Effector memory CD8-positive, alpha-beta T cell (primary cell): Measurements from ENCODE around the gene DOC2B.
A peak's percentile ranks its signal among the peaks of the same experiment; 100 is the strongest.
"Not testable (repeated sequence)": the region's sequence is repeated elsewhere in the genome, so short reads cannot be mapped to it uniquely, and the experiment has no call there.

Experiments
- ATAC-seq: fragments of 150-1000 bp; cut with Tn5 transposase; replicated peaks from 2 replicates; pipeline ENCODE4 v1.10.0; 2021; ENCODE audit warnings: mild to moderate bottlenecking, moderate library complexity
- DNase-seq, 3 experiments: peaks; one replicate each; pipeline ENCODE4 v3.0.0; 2021
- H3K27ac Mint-ChIP-seq, 2 donors: one replicate each; pipeline ENCODE4 v1.8.0; 2022; ENCODE audit warnings: mild to moderate bottlenecking in 2 of 2, mixed read lengths in 2 of 2, moderate library complexity in 2 of 2
- H3K27me3 Mint-ChIP-seq, 2 donors: one replicate each; pipeline ENCODE4 v1.8.0; 2022; ENCODE audit warnings: mixed read lengths in 2 of 2
- H3K36me3 Mint-ChIP-seq: one replicate; pipeline ENCODE4 v1.8.0; 2022; ENCODE audit warnings: mild to moderate bottlenecking, moderate library complexity, mixed read lengths; ENCODE audit not compliant: insufficient read depth
- H3K4me1 Mint-ChIP-seq, 2 donors: one replicate each; pipeline ENCODE4 v1.8.0; 2022; ENCODE audit warnings: low read depth in 2 of 2, mixed read lengths in 2 of 2
- H3K4me3 Mint-ChIP-seq, 2 donors: one replicate each; pipeline ENCODE4 v1.8.0; 2022; ENCODE audit warnings: mild to moderate bottlenecking in 2 of 2, mixed read lengths in 2 of 2, moderate library complexity in 2 of 2
- H3K9me3 Mint-ChIP-seq, 2 donors: one replicate each; pipeline ENCODE4 v1.8.0; 2022; ENCODE audit warnings: mixed read lengths in 2 of 2

Gene DOC2B

DNA sequence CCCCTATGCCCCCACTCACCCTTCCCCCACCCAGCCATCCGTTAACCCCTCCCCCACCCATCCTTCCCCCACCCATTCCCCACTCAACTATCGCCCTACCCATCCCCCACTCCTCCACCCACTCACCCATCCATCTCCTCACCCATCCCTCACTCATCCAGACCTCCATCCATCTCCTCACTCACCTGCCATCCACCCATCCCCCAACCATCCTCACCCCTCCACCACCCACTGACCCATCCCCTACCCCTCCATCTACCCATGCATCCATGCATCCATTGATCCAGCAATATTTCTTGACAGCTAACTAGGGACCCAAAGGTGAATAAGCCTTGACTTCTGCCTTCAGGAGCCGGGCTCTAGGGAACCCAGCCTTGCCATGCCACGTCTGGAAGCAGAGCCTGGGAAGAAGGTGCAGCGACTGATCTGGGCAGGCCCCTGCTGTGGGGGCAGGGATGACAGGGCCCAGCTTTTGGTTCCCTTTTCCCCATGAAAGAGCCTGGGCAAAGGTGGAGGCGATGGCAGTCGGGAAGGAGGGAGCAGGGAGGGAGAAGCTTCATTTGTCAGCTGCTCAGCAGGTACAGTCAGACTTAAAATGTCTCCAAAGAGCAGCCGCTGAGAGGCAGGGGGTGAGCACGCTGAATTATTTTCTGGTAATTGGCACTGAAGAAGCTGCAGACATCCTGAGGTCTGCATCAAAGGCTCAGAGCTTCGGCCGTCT, 23.1 kb upstream of the DOC2B start:
- H3K36me3 Mint-ChIP-seq: no peaks in the 10 kb centered on the region
- H3K4me1 Mint-ChIP-seq: no peaks in the 10 kb centered on the region
- peaks cover 3 to 12% of the 10 kb centered on the region in 2 donors for H3K9me3 Mint-ChIP-seq
- no peak for ATAC-seq
- H3K27me3 Mint-ChIP-seq: peaks cover 11 to 14% of the 10 kb centered on the region in 2 donors
- DNase-seq: no peak
- no peak overlapping the region for H3K27ac Mint-ChIP-seq
- no peak overlapping the region for H3K4me3 Mint-ChIP-seq

DNA sequence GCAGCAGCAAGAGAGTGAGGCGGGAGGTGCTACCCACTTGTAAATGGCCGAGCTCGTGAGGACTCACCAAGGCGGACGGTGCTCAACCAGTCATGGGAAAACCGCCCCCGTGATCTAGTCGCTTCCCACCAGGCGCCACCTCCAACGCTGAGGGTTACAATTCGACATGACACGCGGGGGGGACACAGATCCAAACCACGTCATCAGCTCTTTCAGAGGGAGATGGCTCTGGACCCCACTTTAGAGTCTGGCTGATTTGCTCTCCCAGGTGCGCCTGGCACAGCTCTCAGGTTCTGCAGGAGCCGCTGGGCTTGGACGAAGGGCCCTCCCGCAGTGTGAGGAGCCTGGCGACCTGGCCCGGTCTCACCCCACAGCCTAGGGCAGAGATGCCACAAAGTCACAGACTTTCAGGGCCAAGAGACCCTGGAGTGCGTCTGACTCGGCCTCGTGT, 21.1 kb upstream of the DOC2B start:
- H3K4me1 Mint-ChIP-seq: no peaks in the 10 kb centered on the region
- peaks cover 20 to 28% of the 10 kb centered on the region in 2 donors for H3K27me3 Mint-ChIP-seq
- H3K27ac Mint-ChIP-seq: no peak overlapping the region
- peaks cover 0 to 8% of the 10 kb centered on the region in 2 donors for H3K9me3 Mint-ChIP-seq
- no peaks in the 10 kb centered on the region for H3K36me3 Mint-ChIP-seq
- H3K4me3 Mint-ChIP-seq: no peak overlapping the region
- no peak for DNase-seq
- ATAC-seq: no peak

DNA sequence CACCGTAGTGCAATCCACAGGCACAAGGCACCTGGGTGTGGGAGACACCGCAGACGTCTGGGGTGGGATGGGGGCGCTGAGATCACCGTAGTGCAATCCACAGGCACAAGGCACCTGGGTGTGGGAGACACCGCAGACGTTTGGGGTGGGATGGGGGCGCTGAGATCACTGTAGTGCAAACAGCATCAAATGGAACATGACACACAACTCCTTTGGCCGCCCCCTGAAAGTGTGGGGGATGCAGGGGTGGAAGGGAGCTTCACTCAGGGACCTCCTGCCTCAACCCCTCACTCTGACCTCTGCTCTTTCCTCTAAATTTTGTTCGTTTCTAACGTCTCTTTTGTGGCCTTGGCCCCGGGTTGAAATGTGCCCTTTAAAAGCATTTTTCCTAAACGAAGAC, 20.3 kb upstream of the DOC2B start:
- H3K36me3 Mint-ChIP-seq, H3K4me3 Mint-ChIP-seq, H3K27ac Mint-ChIP-seq, H3K4me1 Mint-ChIP-seq, DNase-seq, ATAC-seq, H3K9me3 Mint-ChIP-seq: not testable (repeated sequence)
- H3K27me3 Mint-ChIP-seq: peaks cover 21 to 33% of the 10 kb centered on the region in 2 donors

DNA sequence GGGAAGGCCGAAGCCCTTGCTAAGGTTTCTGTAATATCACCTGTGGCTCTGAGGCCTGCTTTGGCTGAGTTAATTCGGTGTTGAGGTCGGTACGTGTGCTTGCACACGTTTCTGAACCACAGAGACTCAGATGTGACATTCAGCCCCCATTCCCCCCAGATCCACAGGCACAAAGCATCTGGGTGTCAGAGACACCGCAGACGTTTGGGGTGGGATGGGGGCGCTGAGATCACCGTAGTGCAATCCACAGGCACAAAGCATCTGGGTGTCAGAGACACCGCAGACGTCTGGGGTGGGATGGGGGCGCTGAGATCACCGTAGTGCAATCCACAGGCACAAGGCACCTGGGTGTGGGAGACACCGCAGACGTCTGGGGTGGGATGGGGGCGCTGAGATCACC, 19.8 kb upstream of the DOC2B start:
- peaks cover 21 to 38% of the 10 kb centered on the region in 2 donors for H3K27me3 Mint-ChIP-seq
- not testable (repeated sequence) for H3K27ac Mint-ChIP-seq, H3K9me3 Mint-ChIP-seq, H3K4me1 Mint-ChIP-seq, ATAC-seq, H3K4me3 Mint-ChIP-seq, DNase-seq, H3K36me3 Mint-ChIP-seq

DNA sequence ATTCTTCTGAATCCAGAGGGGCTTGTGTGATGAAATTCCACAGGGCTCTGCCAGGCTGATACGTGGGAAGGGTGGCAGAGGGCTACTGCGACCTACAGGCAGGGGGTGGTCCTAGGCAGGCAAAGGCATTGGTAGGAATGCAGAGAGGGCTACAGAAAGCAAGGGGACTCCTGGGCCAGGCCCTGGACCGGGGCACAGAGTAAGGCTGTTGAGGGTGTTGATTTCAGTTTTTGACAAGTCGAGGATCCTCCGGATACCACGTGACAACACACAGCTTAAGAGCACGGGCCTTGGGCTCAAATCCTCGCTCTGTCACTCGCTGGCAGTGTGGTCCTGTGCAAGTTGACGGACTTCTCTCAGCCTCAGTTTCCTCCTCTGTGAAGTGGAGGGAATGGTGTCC, 19.1 kb upstream of the DOC2B start:
- no peaks in the 10 kb centered on the region for H3K36me3 Mint-ChIP-seq
- no peak for DNase-seq
- H3K27ac Mint-ChIP-seq: no peak overlapping the region
- H3K27me3 Mint-ChIP-seq: peaks cover 21 to 40% of the 10 kb centered on the region in 2 donors
- no peak overlapping the region for H3K4me3 Mint-ChIP-seq
- ATAC-seq: no peak
- no peaks in the 10 kb centered on the region for H3K4me1 Mint-ChIP-seq
- no peaks in the 10 kb centered on the region for H3K9me3 Mint-ChIP-seq

DNA sequence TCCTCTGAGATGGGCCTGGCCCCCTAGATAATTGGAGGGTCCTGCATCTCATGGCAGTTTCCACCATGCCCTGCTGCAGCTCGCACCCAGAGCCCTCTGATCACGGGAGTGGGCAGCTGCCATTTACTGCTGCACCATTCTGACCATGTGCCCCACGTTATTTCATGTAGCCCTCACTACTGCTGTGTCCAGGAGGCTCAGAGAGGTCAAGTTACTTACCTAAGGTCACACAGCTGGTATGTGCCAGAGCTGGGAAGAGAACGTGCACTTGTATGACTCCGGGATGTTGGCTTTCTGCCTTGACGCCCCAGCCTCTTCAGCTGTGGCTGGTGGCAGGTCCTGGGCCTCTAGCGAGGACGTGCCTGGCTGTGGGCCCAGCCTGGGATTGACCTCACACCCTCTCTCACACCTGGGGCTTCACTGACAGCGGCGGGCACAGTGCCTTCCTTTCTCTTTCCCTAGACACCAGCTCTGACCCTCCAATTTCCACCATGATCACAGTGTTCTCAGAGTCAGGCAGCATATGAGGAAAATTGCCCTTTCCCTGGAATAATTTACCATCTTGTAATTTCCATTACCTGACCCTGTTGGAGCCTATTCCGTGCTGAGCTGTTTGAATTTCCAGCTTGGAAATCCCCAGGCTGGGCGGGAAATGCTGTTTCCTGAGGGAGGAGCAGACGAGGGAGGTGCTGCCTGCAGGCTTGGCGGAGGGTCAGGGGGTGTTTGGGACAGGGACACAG, 18.5 kb upstream of the DOC2B start:
- DNase-seq (no peak), ATAC-seq (no peak)
- Mint-ChIP-seq H3K4me1 (no peaks in the 10 kb centered on the region), H3K4me3 (no peak overlapping the region), H3K27me3 (peaks cover 21 to 40% of the 10 kb centered on the region in 2 donors), H3K36me3 (no peaks in the 10 kb centered on the region), H3K9me3 (no peaks in the 10 kb centered on the region), H3K27ac (no peak overlapping the region)

DNA sequence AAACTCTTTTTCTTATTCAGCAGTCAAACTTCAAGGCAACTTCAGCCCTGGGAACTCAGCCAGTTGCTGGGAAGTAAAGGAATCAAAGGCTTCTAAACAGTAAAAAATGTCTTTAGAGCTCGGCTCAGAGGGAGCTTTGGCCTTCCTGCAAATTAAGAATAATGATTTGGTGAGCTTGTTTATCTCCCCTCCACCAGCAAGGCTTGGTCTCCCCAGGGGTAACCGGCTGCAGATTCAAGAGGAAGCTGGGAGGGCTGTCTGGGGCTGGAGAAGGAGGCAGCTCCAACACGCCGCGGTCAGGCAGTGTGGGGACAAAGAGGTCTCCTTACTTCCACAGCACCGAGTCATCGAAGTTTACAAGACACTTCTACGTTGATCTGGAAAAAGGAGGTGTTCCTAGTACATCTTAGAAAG, 17.7 kb upstream of the DOC2B start:
- Mint-ChIP-seq H3K27me3 (peaks cover 21 to 40% of the 10 kb centered on the region in 2 donors), H3K4me1 (no peaks in the 10 kb centered on the region), H3K36me3 (no peaks in the 10 kb centered on the region), H3K27ac (no peak overlapping the region), H3K9me3 (no peaks in the 10 kb centered on the region), H3K4me3 (no peak overlapping the region)
- DNase-seq (no peak), ATAC-seq (no peak)

DNA sequence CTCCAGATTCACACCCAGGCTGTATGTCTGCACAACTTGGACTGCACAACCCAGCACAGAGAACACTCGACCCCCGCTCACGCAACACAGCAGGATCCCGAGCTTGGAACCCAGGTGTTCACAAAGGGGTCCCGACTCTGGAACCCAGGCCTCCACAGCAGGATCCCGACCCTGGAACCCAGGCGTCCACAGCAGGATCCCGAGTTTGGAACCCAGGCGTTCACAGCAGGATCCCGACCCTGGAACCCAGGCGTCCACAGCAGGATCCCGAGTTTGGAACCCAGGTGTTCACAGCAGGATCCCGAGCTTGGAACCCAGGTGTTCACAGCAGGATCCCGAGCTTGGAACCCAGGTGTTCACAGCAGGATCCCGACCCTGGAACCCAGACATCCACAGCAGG, 16.8 kb upstream of the DOC2B start:
- not testable (repeated sequence) for H3K4me1 Mint-ChIP-seq, H3K4me3 Mint-ChIP-seq, H3K36me3 Mint-ChIP-seq, H3K9me3 Mint-ChIP-seq, ATAC-seq, H3K27ac Mint-ChIP-seq, DNase-seq
- peaks cover 21 to 40% of the 10 kb centered on the region in 2 donors for H3K27me3 Mint-ChIP-seq

DNA sequence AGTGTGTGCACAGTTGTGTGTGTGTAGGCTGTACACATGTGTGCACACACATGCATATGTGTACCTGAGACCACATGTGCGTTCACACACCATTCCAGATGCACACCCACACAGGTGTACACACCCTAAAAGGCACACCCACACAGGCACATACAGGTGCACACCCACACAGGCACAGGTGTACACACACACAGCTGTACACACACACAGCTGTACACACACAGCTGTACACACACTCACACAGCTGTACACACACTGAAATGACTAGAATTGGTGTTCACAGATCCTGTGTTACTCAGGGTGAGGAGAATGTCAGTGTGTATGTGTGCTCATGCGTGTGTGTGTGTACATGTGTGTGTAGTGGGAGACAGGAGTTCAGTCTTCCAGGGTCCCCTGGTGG, 15.9 kb upstream of the DOC2B start:
- DNase-seq (no peak), ATAC-seq (no peak)
- H3K36me3 Mint-ChIP-seq: no peaks in the 10 kb centered on the region
- peaks cover 21 to 40% of the 10 kb centered on the region in 2 donors for H3K27me3 Mint-ChIP-seq
- no peaks in the 10 kb centered on the region for H3K4me1 Mint-ChIP-seq
- H3K27ac Mint-ChIP-seq: no peak overlapping the region
- H3K9me3 Mint-ChIP-seq: no peaks in the 10 kb centered on the region
- no peak overlapping the region for H3K4me3 Mint-ChIP-seq

DNA sequence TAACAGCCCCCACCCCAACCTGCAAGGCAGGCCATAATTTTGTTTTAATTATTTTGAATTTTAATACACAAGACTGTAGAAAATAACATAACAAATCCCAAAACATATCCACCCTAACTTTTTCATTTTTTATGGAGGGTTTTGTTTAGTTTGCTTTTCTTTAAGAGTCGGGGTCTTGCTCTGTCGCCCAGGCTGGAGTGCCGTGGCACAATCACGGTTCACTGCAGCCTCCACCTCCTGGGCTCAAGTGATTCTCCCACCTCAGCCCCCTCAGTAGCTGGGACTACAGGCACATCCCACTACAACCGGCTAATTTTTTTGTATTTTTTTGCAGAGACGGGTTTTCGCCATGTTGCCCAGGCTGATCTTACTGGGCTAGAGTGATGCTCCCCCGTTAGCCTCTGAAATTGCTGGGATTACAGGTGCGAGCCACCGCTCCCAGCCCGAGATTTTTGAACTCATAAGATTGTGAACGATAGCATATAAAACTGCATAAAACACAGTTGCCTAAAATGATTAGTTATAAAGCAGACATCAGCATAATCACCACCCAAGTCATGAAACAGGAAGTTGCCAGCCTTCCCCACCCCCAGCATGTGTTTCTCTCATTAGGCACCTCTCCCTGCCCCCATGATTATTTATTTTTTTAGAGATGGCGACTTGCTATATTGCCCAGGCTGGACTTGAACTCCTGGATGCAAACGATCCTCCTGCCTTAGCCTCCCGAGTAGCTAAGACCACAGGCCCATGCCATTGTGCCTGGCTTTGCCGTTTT, 13.6 kb upstream of the DOC2B start:
- Mint-ChIP-seq H3K4me1 (no peaks in the 10 kb centered on the region), H3K27ac (no peak overlapping the region), H3K27me3 (peaks cover 17 to 33% of the 10 kb centered on the region in 2 donors), H3K9me3 (no peaks in the 10 kb centered on the region), H3K36me3 (no peaks in the 10 kb centered on the region), H3K4me3 (no peak overlapping the region)
- DNase-seq: no peak
- no peak for ATAC-seq

DNA sequence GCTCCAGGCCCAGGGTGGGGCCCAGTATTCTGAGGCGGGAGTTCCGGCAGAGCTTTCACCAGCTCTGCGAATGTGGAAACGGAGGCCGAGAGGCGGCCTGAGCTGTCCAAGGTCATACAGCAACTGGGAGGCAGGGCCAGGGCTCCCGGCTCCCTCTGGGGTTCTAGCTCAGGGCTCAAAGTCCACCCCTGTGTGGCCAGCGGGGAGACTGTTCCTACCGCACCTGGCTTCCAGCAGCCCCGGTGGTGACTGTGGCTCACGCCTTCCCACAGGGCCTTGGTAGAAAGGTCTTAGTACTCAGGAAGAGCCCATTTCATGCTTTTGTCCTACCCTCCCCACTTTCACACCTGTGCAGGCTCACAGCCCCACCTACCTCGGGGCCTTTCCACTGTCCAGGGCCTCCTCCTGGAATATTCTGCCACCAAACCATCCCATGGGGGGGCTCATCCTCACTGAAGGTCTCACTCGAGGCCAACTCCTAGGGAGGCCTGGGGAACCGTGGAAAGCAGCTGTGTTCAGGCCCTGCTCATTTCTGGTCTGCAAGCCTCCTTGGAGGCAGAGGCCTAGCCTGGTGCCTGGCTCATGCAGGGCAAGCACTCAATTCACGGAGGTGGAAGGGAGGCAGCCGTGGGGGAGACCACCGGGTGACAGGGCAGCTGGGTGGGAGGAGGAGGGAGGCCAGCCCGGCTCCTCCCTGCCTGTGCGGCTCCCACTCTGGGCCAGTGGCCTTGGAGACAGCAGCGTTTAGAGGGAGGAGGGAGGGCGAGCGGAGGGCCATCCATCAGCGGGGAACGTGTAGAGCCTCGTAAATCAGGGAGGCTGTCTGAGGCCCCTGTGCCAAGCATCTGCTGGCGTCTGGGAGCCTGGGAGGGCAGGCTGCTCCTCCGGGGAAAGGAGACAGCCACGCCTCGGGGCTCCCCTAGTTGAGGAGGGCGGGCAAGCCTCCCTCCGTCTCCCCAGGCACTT, 12.7 kb upstream of the DOC2B start:
- ATAC-seq (no peak), DNase-seq (no peak)
- no peaks in the 10 kb centered on the region for H3K36me3 Mint-ChIP-seq
- no peak overlapping the region for H3K4me3 Mint-ChIP-seq
- H3K4me1 Mint-ChIP-seq: no peaks in the 10 kb centered on the region
- peaks cover 9 to 24% of the 10 kb centered on the region in 2 donors for H3K27me3 Mint-ChIP-seq
- H3K9me3 Mint-ChIP-seq: no peaks in the 10 kb centered on the region
- H3K27ac Mint-ChIP-seq: peak overlapping the region; percentile 72 to 88

DNA sequence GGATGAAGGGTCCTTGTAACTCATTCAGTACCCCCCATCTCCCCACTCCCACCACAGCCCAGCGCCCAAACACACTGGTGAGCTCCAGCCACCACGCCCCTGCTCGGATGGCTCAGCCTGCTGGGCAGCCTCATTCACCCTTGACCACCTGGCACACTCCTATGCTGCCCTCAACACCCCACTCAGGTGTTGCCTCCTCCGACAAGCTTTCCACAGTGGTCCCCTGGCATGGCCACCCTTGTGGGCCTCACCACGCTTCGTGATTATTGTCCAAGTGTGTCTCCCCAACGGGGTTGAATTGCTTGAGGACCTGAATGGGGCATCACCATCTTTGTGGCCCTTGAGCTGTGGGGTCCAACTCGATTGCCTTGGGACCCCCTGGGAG, 12.0 kb upstream of the DOC2B start:
- Mint-ChIP-seq H3K27ac (peak overlapping the region; percentile 72 to 88), H3K9me3 (no peaks in the 10 kb centered on the region), H3K4me1 (no peaks in the 10 kb centered on the region), H3K27me3 (peaks cover 5 to 18% of the 10 kb centered on the region in 2 donors), H3K4me3 (no peak overlapping the region), H3K36me3 (no peaks in the 10 kb centered on the region)
- DNase-seq: no peak
- ATAC-seq: no peak
